Measurements from ENCODE around the gene RGS19. TPM values are rescaled to one million over a fixed set of nuclear protein-coding genes. Genes with fewer than 3 reads are reported as not detected.

Gene RGS19
- total RNA-seq, 2 donors from 2014 or later, result 7.8 to 14.1 TPM

DNA sequence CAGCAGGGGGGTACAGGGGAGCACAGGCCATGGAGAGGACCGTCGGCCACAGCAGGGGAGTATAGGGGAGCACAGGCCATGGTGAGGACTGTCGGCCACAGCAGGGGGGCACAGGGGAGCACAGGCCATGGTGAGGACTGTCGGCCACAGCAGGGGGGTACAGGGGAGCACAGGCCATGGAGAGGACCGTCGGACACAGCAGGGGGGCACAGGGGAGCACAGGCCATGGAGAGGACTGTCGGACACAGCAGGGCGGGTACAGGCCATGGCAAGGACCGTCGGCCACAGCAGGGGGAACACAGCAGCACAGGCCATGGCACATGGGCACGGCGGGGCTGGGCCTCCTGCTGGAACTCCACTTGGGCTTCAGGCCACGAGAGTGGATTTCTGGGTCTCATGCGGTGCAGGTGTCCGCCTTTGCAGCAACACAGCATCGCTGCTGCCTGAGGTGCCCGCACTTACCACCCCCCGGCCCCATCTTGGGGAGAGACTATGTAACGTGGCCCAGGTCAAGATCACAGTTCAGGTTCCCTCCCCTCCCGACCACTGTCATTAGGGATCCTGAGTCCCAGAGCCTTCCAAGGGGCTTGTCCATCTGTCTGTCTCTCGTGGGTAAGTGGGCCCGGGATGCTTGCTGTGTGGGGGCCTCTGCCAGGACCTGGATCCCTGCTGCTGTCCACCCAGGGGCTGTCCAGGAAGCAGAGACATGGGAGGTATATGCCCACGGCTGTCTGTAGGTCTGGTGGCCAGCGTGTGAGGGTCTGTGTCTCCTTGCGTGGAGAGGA, 25.5 kb upstream of the RGS19 start:
- peaks cover 0 to 12% of the 10 kb centered on the region in 2 donors for H3K4me1 ChIP-seq
- DNase-seq (ENCODE audit: low spot score), result no peak
- no peaks in the 10 kb centered on the region for H3K36me3 ChIP-seq
- no peaks in the 10 kb centered on the region for H3K9me3 ChIP-seq
- no peaks in the 10 kb centered on the region for H3K27me3 ChIP-seq
- TF ChIP-seq, protein P1, sequence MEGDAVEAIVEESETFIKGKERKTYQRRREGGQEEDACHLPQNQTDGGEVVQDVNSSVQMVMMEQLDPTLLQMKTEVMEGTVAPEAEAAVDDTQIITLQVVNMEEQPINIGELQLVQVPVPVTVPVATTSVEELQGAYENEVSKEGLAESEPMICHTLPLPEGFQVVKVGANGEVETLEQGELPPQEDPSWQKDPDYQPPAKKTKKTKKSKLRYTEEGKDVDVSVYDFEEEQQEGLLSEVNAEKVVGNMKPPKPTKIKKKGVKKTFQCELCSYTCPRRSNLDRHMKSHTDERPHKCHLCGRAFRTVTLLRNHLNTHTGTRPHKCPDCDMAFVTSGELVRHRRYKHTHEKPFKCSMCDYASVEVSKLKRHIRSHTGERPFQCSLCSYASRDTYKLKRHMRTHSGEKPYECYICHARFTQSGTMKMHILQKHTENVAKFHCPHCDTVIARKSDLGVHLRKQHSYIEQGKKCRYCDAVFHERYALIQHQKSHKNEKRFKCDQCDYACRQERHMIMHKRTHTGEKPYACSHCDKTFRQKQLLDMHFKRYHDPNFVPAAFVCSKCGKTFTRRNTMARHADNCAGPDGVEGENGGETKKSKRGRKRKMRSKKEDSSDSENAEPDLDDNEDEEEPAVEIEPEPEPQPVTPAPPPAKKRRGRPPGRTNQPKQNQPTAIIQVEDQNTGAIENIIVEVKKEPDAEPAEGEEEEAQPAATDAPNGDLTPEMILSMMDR (IDR thresholded peaks at IDR 0.05), result no peak
- H3K4me3 ChIP-seq, result no peak overlapping the region
- no peak overlapping the region for H3K27ac ChIP-seq

DNA sequence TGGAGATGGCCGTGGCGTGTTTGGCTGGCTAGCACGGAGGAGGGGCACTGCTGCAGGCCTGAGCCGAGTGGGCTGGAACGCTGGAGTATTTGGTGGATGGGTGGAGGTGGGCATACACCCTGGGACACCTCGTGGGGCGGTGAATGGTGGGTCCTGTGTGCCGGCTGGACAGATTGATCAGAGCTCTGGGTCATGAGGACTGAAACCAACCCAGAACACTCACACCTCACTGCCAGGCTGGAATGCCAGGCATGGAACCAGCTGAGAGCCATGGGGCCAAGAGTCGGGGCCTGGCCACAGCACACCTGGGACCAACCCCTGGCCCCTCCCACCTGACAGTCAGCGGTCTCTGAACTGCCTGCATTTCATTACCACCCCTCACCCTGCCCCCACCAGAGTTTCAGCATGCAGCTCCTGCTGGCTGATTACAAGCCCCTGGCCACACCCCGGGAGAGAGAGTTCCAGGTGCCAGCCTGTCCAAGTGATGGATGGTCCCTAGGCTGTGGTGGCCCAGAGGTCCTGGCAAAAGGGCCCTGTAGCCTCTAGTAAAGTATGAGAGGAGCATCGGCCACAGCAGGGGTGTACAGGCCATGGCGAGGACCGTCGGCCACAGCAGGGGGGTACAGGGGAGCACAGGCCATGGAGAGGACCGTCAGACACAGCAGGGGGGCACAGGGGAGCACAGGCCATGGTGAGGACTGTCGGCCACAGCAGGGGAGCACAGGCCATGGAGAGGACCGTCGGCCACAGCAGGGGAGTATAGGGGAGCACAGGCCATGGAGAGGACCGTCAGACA, 24.8 kb upstream of the RGS19 start:
- Histone ChIP-seq H3K4me1 (peaks cover 0 to 12% of the 10 kb centered on the region in 2 donors), H3K4me3 (no peak overlapping the region), H3K9me3 (no peaks in the 10 kb centered on the region), H3K27me3 (no peaks in the 10 kb centered on the region), H3K27ac (no peak overlapping the region), H3K36me3 (no peaks in the 10 kb centered on the region)
- TF ChIP-seq, protein P1 (IDR thresholded peaks at IDR 0.05), result no peak
- no peak for DNase-seq (ENCODE audit: low spot score)

DNA sequence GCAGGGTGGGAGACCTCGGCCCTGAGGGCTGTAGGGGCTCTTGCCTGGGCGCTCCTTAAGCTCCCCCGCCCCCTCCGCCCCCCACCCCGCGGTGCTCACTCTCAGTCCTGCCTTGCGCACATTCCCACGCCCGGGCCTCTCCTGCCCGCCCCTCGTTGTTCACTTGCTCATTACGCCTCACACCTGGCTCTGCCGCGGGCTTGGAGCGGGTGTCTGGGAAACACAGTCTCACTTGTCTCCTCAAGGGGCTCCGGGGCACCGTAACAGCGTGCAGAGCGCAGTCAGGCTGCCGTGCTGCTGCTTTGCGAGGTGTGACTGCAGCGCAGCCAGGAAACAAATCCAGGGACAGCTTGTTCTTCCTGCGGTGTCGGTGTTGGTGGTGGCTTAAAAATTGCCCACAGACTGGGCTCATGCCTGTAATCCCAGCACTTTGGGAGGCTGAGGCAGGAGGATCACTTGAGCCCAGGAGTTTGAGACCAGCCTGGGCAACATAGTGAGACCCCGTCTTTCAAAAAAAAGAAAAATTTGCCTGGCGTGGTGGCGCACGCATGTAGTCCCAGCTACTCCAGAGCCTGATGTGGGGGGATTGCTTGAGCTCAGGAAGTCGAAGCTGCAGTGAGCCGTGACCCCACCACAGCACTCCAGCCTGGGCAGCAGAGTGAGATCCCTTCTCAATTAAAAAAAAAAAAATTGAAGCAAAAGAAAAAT, 23.5 kb upstream of the RGS19 start:
- Histone ChIP-seq H3K36me3 (no peaks in the 10 kb centered on the region), H3K27me3 (no peaks in the 10 kb centered on the region)
- TF ChIP-seq, protein P1 (IDR thresholded peaks at IDR 0.05), result no peak

DNA sequence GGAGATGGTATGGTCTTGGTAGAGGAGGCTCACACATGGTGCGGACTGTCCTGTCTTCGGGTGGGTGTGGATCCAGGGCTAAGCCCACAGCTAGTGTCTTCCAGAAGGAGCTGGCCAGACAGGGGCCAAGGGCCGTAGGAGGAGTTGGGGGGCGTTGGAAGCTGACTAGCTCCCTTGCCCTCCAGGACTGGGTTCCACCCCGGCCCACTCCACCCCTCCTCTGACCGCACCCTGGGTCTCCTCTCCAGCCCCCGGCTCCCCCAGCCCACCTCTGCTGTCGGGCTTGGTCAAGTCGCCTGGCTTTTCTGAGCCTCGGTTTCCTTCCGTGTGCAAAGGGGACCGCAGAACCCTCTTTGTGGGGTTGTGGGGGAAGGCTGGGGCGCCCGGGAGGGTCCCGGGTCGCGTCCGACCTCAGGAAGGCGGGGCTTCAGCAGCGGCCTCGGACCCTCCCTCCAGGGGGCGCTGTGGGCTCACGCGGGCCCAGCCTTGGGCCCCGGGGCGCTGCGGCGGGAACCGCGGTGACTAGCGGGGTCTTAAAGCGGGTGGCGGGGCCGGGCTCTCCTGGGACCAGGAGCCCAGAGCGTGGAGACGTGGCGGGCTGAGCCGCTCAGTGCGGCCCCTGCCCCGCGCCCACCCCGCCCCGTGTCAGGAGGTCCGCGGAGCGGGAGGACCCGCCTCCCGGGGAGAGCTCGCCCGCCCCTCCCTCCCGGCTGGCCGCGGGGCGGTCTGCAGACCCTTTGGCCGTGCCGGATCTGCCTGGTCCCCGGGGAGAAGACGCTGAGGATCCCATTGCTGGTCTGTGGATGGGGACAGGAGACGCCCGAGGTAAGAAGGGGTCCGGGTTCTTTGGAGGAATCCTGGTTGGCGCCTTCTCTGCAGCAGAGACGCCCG, 22.7 kb upstream of the RGS19 start:
- TF ChIP-seq, protein P1 (IDR thresholded peaks at IDR 0.05), result peak; percentile 75 to 84
- H3K4me3 ChIP-seq, result peak overlapping the region; percentile 46 to 60
- H3K9me3 ChIP-seq, result no peaks in the 10 kb centered on the region
- H3K4me1 ChIP-seq, result peaks cover 0 to 12% of the 10 kb centered on the region in 2 donors
- H3K27me3 ChIP-seq, result no peaks in the 10 kb centered on the region
- H3K27ac ChIP-seq, result peak overlapping the region in 1 of 2 donors; percentile 46
- no peak for DNase-seq (ENCODE audit: low spot score)
- H3K36me3 ChIP-seq, result no peaks in the 10 kb centered on the region

More for the DNA sequence above, 23.5 kb upstream of the RGS19 start:
- no peak for DNase-seq (ENCODE audit: low spot score)
- Histone ChIP-seq H3K9me3 (no peaks in the 10 kb centered on the region), H3K4me3 (peak overlapping the region; percentile 46 to 60), H3K27ac (peak overlapping the region; percentile 40 to 46), H3K4me1 (peaks cover 0 to 12% of the 10 kb centered on the region in 2 donors)

Measured in right atrium auricular region (tissue), 2 donors.